Measurements from ENCODE around the gene FBRS.
A peak's percentile ranks its signal among the peaks of the same experiment; 100 is the strongest.
"Not testable (repeated sequence)": the region's sequence is repeated elsewhere in the genome, so short reads cannot be mapped to it uniquely, and the experiment has no call there.

FBRS gene

GRCh38 chr16:30657866-30658730 is at the start of gene FBRS:
TSS of gene FBRS (plus strand) at chr16:30658431. CDS start at chr16:30659519, 1,088 bp downstream.
- peak; percentile 99 to 100 (median 100) for DNase-seq (ENCODE audit: low read depth in 2 of 3, low spot score in 1 of 3)

DNA sequence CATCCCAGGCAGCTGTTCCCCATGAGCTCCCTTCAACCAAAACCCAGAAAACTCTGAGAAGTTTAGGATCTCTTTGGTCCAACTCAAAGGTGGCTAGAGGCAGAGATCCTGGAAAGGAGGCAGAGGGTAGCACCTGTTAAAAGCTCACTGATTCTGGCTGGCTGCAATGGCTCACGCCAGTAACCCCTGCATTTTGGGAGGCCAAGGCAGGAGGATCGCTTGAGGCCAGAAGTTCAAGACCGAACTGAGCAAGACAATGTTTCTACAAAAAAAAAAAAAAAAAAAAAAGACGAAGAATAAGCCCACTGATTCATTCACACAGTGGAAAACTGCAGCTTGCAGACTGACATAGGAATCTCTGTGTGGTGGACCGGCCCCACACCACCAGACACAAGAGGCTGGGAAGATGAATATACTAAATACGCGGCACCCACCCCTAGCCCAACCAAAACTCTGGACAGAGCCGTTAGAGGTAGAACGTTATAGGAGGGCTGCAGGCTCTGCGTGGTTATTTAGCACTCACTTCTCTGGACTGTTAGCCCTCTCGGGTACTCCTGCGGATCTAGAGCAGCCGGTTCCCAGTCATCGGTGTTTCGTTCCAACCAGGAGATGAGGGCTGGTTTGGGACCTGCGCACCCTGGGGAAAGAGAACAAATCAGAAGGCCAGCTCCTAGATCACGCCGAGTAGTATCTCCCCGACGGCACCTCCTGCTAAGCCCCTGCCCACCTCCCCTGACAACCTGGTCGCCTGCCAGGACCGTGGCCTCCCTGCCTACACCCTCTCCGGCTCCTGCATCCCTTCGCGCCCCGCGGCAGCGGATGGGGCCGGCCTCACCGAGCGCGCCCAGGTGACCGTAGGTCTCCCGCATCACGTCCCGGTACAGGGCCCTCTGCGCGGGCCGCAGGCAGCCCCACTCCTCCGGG is 49.0 kb upstream of the FBRS start:
- DNase-seq (ENCODE audit: low read depth in 2 of 3, low spot score in 1 of 3): peak in 2 of 3 donors; percentile 26 to 35

DNA sequence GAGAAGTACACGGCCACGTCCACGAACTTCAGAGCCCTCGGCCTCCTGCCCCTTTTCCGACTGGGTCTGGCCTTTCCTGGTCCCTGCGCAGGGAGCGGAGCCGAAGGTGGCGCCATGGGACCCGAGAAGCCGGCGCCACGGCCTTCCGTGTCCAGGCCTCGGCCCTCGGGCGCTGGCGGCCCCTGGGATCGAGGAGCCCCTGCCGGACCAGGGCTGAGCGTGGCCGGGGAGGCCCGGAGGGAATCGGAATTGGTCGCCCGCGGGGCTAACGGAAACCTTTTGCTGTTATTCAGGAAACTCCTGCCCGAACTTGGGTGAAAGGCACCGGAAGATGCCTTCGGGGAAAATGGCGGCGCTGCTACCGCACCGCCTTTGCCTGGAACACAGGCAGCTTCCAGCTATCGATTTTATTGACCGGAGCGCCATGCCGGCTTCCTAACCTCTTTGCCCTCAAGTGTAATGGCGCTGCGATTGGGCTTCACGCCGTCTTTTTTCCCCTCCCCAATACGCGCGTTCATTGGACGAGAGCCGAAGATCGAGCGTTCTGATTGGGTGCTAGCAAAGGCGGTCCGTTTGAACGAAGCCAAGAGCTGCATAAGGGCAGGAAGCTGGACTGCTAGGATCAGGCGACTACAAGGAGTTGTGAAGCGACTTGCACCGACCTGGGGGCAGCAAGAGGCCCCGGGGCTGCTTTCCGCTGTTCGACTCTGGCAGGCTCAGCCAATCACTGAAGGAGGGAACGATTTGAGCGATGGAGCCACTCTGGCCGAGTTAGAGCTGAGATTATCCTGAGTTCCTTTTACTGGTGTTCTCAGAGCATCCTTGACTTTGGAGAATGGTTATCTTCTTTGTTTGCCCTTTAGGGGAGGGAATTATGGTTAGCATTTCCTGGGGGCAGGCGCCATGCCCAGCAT is 48.0 kb upstream of the FBRS start, which contains the start of gene ZNF689:
Gene ZNF689, minus strand, starts transcription at position 464 of the 914 bp plus-strand sequence. Its CDS starts 348 bp downstream, at position 116.
- DNase-seq (ENCODE audit: low read depth in 2 of 3, low spot score in 1 of 3): peak; percentile 90 to 96 (median 94)

DNA sequence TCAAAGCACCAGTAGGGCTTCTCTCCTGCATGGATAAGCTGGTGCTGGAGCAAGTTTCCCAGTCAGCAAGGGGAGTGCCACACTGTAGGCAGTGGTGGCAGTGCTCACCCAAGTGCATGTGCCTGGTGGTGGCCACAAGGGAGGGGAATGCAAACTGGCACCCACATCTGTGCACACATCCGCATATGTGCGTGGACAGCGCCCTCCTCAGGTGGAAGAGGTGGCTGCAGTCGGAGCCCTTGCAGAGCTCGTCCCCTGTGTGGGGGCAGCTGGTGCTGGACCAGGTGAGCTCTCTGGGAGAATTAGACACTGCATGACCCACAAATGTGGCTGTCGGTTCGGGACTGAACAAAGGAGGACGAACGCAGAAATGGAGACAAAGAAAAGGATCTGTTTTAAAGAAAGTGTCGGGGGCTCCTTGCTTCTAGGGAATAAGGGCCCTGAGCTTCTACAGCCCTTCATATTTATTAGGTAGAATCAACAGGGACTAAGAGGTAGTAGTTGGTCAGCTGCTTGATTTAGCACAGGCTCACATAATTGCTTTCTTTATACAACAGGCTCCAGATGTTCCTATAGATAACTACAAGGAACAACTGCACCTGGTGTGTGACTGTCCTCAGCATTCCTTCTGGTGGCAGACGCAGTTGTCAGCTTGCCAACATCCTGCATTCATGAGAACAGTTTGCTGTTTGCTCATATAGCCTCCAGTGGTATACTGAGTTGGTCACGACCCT is 42.7 kb upstream of the FBRS start:
- DNase-seq (ENCODE audit: low read depth in 2 of 3, low spot score in 1 of 3): peak; percentile 80 to 87 (median 80)

DNA sequence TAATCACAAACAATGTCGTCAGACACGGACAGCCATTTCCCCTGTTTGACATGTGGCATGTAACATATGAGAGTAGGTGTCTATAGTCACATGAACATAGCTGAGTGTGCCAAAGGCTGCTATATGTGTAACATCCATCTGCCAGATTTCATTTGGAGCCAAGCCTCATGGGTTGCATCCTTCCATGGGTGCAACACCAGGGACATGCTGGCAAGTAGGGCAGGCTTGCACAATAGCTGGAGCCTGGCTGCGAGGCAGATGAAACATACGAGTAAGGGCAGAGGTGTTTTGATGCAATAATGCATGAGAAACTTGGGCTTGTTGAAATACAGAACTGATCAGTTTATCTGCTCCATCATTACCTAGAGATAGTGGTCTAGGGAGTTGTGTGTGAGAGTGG is 39.0 kb upstream of the FBRS start:
- DNase-seq (ENCODE audit: low read depth in 2 of 3, low spot score in 1 of 3): no peak

DNA sequence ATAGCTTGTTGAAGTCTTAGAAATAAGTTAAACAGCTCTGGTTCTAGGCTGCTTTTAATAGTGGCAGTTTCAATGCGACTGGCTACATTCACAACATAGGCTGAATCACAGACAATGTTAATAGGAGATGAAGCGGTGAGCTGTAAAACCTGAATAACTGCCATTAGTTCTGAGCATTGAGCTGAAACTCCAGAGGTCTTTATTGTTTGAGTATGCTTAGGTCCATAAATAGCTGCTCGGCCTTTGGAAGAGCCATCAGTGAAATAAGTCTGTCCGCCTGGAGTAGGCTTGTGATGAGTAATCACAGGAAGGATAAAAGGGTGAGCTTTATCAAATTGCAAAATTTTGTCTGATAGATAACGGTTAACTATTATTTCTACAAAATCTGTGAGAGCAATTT is 38.6 kb upstream of the FBRS start:
- no peak for DNase-seq (ENCODE audit: low read depth in 2 of 3, low spot score in 1 of 3)

- no peak for DNase-seq (ENCODE audit: low read depth in 2 of 3, low spot score in 1 of 3)
Measured at GRCh38 chr16:30620169-30620568, 38.1 kb upstream of the FBRS start.

GRCh38 chr16:30621765-30622164 is 36.5 kb upstream of the FBRS start:
- no peak for DNase-seq (ENCODE audit: low read depth in 2 of 3, low spot score in 1 of 3)

DNA sequence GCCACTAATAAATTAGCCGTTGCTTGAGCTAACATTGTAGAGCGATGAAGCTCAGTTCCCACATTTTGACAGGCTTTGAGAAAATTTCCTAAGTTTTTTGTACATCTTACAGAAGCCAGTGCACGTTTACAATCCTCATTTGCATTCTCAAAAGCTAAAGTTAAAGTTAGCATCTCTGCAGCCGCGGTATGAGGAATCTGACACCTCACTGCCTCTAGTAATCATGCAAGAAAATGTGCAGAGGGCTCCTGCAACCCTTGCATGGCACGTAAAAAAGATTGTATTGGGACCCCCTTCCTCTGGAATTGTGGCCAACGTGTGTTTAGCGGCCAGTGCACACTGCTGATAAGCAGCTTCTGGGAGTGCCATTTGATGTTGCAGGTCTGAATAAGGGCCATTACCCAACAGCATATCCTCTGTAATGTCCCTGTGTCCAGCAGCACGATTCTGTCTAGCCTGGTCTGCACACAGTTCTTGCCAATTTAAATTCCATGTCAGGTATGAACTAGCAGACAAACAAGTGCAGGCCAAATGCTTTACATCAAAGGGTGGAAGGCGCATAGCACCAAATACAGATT is 35.7 kb upstream of the FBRS start:
- DNase-seq (ENCODE audit: low read depth in 2 of 3, low spot score in 1 of 3): no peak

GRCh38 chr16:30623536-30624283 is 34.5 kb upstream of the FBRS start:
- no peak for DNase-seq (ENCODE audit: low read depth in 2 of 3, low spot score in 1 of 3)

DNA sequence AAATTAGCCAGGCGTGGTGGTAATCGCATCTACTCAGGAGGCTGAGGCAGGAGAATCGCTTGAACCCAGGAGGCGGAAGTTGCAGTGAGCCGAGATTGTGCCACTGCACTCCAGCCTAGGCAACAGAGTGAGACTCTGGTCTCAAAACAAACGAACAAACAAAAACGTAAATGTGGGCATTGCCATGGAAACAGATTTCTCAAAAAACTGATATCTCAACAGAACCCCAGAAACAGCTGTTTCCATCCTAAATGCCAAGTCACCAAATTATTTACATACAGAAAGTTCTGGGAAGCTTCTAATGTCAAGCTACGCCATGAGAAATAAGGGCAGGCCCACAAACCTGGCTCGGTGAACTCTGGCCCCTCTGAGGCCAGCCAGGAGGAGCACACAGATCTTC is 32.0 kb upstream of the FBRS start:
- DNase-seq (ENCODE audit: low read depth in 2 of 3, low spot score in 1 of 3): no peak

DNA sequence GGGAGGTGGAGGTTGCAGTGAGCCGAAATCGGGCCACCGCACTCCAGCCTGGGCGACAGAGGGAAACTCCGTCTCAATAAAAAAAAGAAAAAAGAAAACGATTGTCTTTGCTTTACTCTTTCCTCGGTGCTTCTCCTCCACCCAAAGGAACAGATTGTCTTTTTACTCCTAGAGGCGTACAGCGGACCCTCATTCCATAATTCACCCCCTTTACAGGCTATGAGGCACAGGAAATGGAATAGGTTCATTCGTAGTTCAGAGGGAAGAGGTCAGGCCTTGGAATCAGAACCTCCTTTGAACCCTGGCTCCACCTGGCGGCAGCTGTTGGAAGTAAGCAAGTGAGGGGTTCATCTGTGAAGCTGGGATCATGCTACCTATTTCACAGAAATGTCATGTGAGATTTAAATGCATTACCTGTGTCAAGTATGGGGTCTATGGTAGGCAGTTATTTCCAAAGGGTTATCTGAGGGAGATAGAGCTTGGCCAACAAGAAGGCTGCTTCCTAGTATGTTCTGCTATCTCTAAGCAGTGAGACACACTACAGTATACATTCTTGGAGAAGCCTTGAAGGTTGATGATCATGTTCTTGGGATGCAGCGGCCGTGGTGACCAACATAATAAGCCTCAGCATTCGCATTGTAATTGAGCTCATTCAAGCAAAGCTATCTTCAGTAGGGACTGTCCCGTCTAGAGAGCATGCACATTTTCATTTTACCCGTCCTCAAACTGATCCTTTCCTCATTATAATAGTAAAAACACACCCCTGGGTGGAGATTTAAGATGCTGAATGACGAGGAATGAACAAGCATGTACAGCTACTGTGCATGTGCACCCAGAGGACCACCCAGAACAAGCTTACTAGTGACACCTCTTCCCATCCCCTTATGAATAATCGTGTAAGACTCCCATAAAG is 29.3 kb upstream of the FBRS start:
- DNase-seq (ENCODE audit: low read depth in 2 of 3, low spot score in 1 of 3): peak; percentile 80 to 98 (median 85)

- DNase-seq (ENCODE audit: low read depth in 2 of 3, low spot score in 1 of 3): not testable (repeated sequence)
Measured at GRCh38 chr16:30632454-30632853, 25.8 kb upstream of the FBRS start.

DNA sequence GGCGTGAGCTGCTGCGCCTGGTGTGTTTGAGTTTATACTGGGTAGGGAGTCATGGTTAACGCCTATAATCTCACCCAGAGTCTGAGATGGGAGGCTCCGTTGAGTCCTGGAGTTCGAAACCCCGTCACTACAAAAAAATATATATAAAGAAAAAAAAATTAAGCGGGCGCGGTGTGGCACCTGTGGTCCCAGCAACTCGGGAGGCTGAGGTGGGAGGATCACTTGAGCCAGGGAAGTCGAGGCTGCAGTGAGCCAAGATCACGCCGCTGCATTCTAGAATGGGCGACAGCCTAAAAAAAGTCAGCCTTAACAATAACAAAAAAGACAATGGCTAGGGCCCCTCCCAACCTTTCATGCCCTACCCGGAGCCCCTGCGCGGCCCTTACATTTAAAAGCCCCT is 24.7 kb upstream of the FBRS start:
- DNase-seq (ENCODE audit: low read depth in 2 of 3, low spot score in 1 of 3): no peak

DNA sequence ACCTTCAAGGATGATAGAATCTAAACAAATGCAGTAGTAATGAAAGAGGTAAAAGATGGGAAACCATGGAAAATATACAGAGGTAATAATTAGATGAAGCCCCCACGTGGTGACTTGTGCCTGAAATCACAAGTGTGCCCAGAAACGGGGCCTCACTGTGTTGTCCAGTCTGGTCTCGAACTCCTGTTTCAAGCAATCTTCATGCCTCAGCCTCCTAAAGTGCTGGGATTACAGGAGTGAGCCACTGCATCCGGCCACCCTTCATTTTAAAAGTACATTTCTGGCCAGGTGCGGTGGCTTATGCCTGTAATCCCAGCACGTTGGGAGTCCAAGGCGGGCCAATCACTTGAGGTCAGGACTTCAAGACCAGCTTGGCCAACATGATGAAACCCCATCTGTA is 21.6 kb upstream of the FBRS start:
- DNase-seq (ENCODE audit: low read depth in 2 of 3, low spot score in 1 of 3): no peak

- DNase-seq (ENCODE audit: low read depth in 2 of 3, low spot score in 1 of 3): not testable (repeated sequence)
Measured at GRCh38 chr16:30637139-30637538, 21.1 kb upstream of the FBRS start.

DNA sequence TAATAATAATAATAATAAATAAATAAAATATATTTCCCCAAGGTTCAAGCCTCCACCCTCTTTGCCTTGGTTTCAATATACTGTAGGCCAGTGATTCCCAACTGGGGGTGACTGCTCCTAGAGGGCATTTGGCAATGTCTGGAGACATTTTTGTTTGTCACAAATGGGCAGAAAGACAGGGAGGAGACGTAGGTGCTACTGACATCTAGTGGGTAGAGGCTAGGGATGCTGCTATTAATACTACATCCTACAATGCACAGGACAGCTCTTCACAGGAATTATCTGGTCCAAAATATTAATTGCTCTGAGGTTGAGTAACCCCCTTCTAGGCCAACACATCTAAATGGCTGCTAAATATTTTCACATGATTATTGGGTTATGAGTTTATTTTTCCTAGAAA is 20.3 kb upstream of the FBRS start:
- no peak for DNase-seq (ENCODE audit: low read depth in 2 of 3, low spot score in 1 of 3)
